SK-N-SH treated with all-trans-retinoic acid at 6 μM for 48 hours (cell line): Measurements from ENCODE around the gene MED29.

Experiments
- ATAC-seq: fragments of 200-7000 bp; cut with Tn5 transposase; 3 replicates; pipeline ENCODE4 v1.9.1; 2020; ENCODE audit warnings: mild to moderate bottlenecking, moderate library complexity
- ARNTL ChIP-seq: fragments of 450-650 bp; formaldehyde crosslinking; IDR thresholded peaks from 2 replicates; pipeline ENCODE4 v1.5.0; 2020; ENCODE audit warnings: low read depth, mild to moderate bottlenecking, moderate library complexity, borderline replicate concordance
- BACH2 ChIP-seq: fragments of 250-450 bp; sonication (Bioruptor Pico); IDR thresholded peaks from 2 replicates; pipeline ENCODE4 v1.9.0; 2021; ENCODE audit warnings: mild to moderate bottlenecking, borderline replicate concordance
- CSDC2 ChIP-seq: fragments of 250-450 bp; sonication (Bioruptor Pico); IDR thresholded peaks from 2 replicates; pipeline ENCODE4 v1.5.0; 2020; ENCODE audit warnings: mild to moderate bottlenecking, moderate library complexity
- CSRNP3 ChIP-seq: fragments of 250-450 bp; sonication (Bioruptor Pico); IDR thresholded peaks from 2 replicates; pipeline ENCODE4 v1.5.1; 2021; ENCODE audit warnings: mild to moderate bottlenecking, moderate library complexity
- ESRRG ChIP-seq: fragments of 250-450 bp; sonication (Bioruptor Pico); IDR thresholded peaks from 2 replicates; pipeline ENCODE4 v1.6.1; 2021; ENCODE audit warnings: mild to moderate bottlenecking
- GLIS3 ChIP-seq: fragments of 250-450 bp; sonication (Bioruptor Pico); IDR thresholded peaks from 2 replicates; pipeline ENCODE4 v1.5.0; 2020; ENCODE audit warnings: mild to moderate bottlenecking, moderate library complexity
- ISL1 ChIP-seq: fragments of 250-450 bp; sonication (Bioruptor Pico); IDR thresholded peaks from 2 replicates; pipeline ENCODE4 v2.1.2; 2022; ENCODE audit warnings: mild to moderate bottlenecking, moderate library complexity
- OSR1 ChIP-seq: fragments of 250-450 bp; sonication (Bioruptor Pico); IDR thresholded peaks from 2 replicates; pipeline ENCODE4 v1.8.0; 2022; ENCODE audit warnings: moderate library complexity, mild to moderate bottlenecking, inconsistent platforms
- PATZ1 ChIP-seq: fragments of 250-450 bp; sonication (Bioruptor Pico); IDR thresholded peaks from 2 replicates; pipeline ENCODE4 v1.8.0; 2020; ENCODE audit warnings: mild to moderate bottlenecking, moderate library complexity, borderline replicate concordance
- PPARA ChIP-seq: fragments of 250-450 bp; sonication (Bioruptor Pico); IDR thresholded peaks from 2 replicates; pipeline ENCODE4 v1.5.0; 2020; ENCODE audit warnings: mild to moderate bottlenecking, borderline replicate concordance
- RARB ChIP-seq: fragments of 250-450 bp; sonication (Bioruptor Pico); IDR thresholded peaks from 2 replicates; pipeline ENCODE4 v1.8.0; 2021; ENCODE audit warnings: mild to moderate bottlenecking, moderate library complexity
- SNAI2 ChIP-seq: fragments of 250-450 bp; sonication (Bioruptor Pico); IDR thresholded peaks from 2 replicates; pipeline ENCODE4 v1.5.0; 2020; ENCODE audit warnings: mild to moderate bottlenecking, moderate library complexity
- TCF4 ChIP-seq: fragments of 250-450 bp; sonication (Bioruptor Pico); IDR thresholded peaks from 2 replicates; pipeline ENCODE4 v1.8.0; 2021; ENCODE audit warnings: mild to moderate bottlenecking, moderate library complexity, borderline replicate concordance
- TOX ChIP-seq: fragments of 250-450 bp; sonication (Bioruptor Pico); IDR thresholded peaks from 2 replicates; pipeline ENCODE4 v1.8.0; 2021; ENCODE audit warnings: mild to moderate bottlenecking, moderate library complexity, borderline replicate concordance
- ZC3H10 ChIP-seq: fragments of 250-450 bp; sonication (Bioruptor Pico); IDR thresholded peaks from 2 replicates; pipeline ENCODE4 v1.5.1; 2021; ENCODE audit warnings: mild to moderate bottlenecking, moderate library complexity
- ZFP3 ChIP-seq: fragments of 250-450 bp; sonication (Bioruptor Pico); IDR thresholded peaks from 2 replicates; pipeline ENCODE4 v1.5.0; 2020; ENCODE audit warnings: mild to moderate bottlenecking, moderate library complexity
- ZFP30 ChIP-seq: fragments of 450-650 bp; formaldehyde crosslinking; IDR thresholded peaks from 2 replicates; pipeline ENCODE4 v1.5.0; 2022; ENCODE audit warnings: mild to moderate bottlenecking, moderate library complexity
- ZNF565 ChIP-seq: fragments of 450-650 bp; formaldehyde crosslinking; conservative IDR thresholded peaks from 2 replicates; pipeline ENCODE4 v1.5.0; 2020; ENCODE audit warnings: low read depth, mild to moderate bottlenecking, moderate library complexity
- ZNF70 ChIP-seq: fragments of 450-650 bp; formaldehyde crosslinking; IDR thresholded peaks from 2 replicates; pipeline ENCODE4 v1.5.0; 2020; ENCODE audit warnings: mild to moderate bottlenecking, moderate library complexity
- ZNF8 ChIP-seq: fragments of 450-650 bp; formaldehyde crosslinking; IDR thresholded peaks from 2 replicates; pipeline ENCODE4 v1.5.0; 2020; ENCODE audit warnings: mild to moderate bottlenecking, moderate library complexity
- TF ChIP-seq, protein P1 (sequence below): fragments of 250-450 bp; sonication (Bioruptor Pico); IDR thresholded peaks from 2 replicates; pipeline ENCODE4 v1.5.1; 2020; ENCODE audit warnings: low read depth, mild to moderate bottlenecking, moderate library complexity
- TF ChIP-seq, protein P2 (sequence below): fragments of 250-450 bp; sonication (Bioruptor Pico); IDR thresholded peaks from 2 replicates; pipeline ENCODE4 v1.8.0; 2021; ENCODE audit warnings: low read depth, mild to moderate bottlenecking, moderate library complexity, borderline replicate concordance
- TF ChIP-seq, protein P3 (sequence below): fragments of 250-450 bp; sonication (Bioruptor Pico); IDR thresholded peaks from 2 replicates; pipeline ENCODE4 v1.5.0; 2020; ENCODE audit warnings: mild to moderate bottlenecking, moderate library complexity

MED29 gene

GRCh38 chr19:39412100-39412866, 21.1 kb downstream of the MED29 start, which contains the start of gene PLEKHG2:
Gene PLEKHG2, plus strand, starts transcription at chr19:39412669. Its CDS starts 1,418 bp downstream, at chr19:39414087.
- TF ChIP-seq, protein P1, sequence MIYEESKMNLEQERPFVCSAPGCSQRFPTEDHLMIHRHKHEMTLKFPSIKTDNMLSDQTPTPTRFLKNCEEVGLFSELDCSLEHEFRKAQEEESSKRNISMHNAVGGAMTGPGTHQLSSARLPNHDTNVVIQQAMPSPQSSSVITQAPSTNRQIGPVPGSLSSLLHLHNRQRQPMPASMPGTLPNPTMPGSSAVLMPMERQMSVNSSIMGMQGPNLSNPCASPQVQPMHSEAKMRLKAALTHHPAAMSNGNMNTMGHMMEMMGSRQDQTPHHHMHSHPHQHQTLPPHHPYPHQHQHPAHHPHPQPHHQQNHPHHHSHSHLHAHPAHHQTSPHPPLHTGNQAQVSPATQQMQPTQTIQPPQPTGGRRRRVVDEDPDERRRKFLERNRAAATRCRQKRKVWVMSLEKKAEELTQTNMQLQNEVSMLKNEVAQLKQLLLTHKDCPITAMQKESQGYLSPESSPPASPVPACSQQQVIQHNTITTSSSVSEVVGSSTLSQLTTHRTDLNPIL (CRISPR knock-in tag), result peak; percentile 54; the same call in 1 of the 2 replicates
- TF ChIP-seq ZFP3 (CRISPR knock-in tag), result peak; percentile 46; the same call in 1 of the 2 replicates
- TF ChIP-seq ZNF8 (CRISPR knock-in tag), result no peak
- TF ChIP-seq TCF4 (CRISPR knock-in tag), result peak; percentile 30; the same call in 1 of the 2 replicates
- peak; percentile 67; the same call in 1 of the 2 replicates for TF ChIP-seq ESRRG (CRISPR knock-in tag)
- peak; percentile 92; the same call in 1 of the 2 replicates for TF ChIP-seq RARB (CRISPR knock-in tag)
- no peak for TF ChIP-seq ZNF70 (CRISPR knock-in tag)
- TF ChIP-seq, protein P2, sequence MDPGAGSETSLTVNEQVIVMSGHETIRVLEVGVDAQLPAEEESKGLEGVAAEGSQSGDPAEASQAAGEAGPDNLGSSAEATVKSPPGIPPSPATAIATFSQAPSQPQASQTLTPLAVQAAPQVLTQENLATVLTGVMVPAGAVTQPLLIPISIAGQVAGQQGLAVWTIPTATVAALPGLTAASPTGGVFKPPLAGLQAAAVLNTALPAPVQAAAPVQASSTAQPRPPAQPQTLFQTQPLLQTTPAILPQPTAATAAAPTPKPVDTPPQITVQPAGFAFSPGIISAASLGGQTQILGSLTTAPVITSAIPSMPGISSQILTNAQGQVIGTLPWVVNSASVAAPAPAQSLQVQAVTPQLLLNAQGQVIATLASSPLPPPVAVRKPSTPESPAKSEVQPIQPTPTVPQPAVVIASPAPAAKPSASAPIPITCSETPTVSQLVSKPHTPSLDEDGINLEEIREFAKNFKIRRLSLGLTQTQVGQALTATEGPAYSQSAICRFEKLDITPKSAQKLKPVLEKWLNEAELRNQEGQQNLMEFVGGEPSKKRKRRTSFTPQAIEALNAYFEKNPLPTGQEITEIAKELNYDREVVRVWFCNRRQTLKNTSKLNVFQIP (CRISPR knock-in tag), result 0 out of 2 replicates have a peak, but pooled peaks have one; percentile 25
- TF ChIP-seq ZC3H10 (CRISPR knock-in tag), result peak; percentile 92
- no peak for TF ChIP-seq ZNF565
- peak; percentile 79 for TF ChIP-seq GLIS3 (CRISPR knock-in tag)
- TF ChIP-seq, protein P3, sequence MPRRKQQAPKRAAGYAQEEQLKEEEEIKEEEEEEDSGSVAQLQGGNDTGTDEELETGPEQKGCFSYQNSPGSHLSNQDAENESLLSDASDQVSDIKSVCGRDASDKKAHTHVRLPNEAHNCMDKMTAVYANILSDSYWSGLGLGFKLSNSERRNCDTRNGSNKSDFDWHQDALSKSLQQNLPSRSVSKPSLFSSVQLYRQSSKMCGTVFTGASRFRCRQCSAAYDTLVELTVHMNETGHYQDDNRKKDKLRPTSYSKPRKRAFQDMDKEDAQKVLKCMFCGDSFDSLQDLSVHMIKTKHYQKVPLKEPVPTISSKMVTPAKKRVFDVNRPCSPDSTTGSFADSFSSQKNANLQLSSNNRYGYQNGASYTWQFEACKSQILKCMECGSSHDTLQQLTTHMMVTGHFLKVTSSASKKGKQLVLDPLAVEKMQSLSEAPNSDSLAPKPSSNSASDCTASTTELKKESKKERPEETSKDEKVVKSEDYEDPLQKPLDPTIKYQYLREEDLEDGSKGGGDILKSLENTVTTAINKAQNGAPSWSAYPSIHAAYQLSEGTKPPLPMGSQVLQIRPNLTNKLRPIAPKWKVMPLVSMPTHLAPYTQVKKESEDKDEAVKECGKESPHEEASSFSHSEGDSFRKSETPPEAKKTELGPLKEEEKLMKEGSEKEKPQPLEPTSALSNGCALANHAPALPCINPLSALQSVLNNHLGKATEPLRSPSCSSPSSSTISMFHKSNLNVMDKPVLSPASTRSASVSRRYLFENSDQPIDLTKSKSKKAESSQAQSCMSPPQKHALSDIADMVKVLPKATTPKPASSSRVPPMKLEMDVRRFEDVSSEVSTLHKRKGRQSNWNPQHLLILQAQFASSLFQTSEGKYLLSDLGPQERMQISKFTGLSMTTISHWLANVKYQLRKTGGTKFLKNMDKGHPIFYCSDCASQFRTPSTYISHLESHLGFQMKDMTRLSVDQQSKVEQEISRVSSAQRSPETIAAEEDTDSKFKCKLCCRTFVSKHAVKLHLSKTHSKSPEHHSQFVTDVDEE (CRISPR knock-in tag), result no peak; the same call in none of the 2 replicates
- TF ChIP-seq OSR1, result no peak
- TF ChIP-seq ISL1 (CRISPR knock-in tag), result no peak
- no peak; the same call in none of the 2 replicates for TF ChIP-seq PATZ1 (CRISPR knock-in tag)
- peak; percentile 89; the same call in 1 of the 2 replicates for TF ChIP-seq TOX
- TF ChIP-seq CSDC2 (CRISPR knock-in tag), result no peak; the same call in 1 of the 2 replicates
- no peak for TF ChIP-seq ZFP30 (CRISPR knock-in tag)
- TF ChIP-seq ARNTL (CRISPR knock-in tag), result peak; percentile 92
- TF ChIP-seq BACH2 (CRISPR knock-in tag), result no peak
- 0 out of 2 replicates have a peak, but pooled peaks have one; percentile 88 for TF ChIP-seq CSRNP3 (CRISPR knock-in tag)
- peak; percentile 21; the same call in 1 of the 2 replicates for TF ChIP-seq SNAI2
- TF ChIP-seq PPARA (CRISPR knock-in tag), result no peak
- peak; percentile 66 for ATAC-seq

DNA sequence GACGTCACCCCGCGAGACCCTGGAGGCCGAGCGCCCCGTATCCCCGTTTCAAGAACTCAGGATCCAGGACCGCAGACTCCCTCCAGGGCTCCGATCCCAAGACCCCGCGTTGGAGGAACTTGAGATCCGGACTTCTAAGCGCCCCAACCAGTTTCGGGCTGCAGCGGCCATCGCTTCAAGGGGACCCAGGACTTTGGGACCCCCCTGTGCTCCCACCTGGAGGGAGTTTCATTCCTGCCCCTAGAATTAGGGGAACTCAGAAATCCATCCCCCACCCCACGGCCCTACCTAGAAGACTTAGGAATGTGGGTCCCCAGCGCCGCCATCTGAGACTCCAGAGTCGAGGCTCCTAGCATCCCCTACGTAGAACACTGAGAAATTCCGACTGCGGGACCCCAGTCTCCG, 21.7 kb downstream of the MED29 start:
- no peak for TF ChIP-seq ZNF70 (CRISPR knock-in tag)
- TF ChIP-seq, protein P2 (CRISPR knock-in tag), result no peak
- TF ChIP-seq SNAI2, result 0 out of 2 replicates have a peak, but pooled peaks have one; percentile 2
- ATAC-seq, result no peak
